NCI-H748 (cell line): Measurements from ENCODE around the gene HUS1.
"Not testable (repeated sequence)": the region's sequence is repeated elsewhere in the genome, so short reads cannot be mapped to it uniquely, and the experiment has no call there.

Experiments used
- DNase-seq: peaks from one replicate; lab custom pipeline; 2025; ENCODE audit not compliant: unreplicated experiment; lab: John Stamatoyannopoulos, UW

The HUS1 gene

GRCh38 chr7:47931005-47932004 is 48.1 kb downstream of the HUS1 start:
- DNase-seq: no peak

- DNase-seq: no peak
Measured at GRCh38 chr7:47924266-47924665, 55.1 kb downstream of the HUS1 start.

DNA sequence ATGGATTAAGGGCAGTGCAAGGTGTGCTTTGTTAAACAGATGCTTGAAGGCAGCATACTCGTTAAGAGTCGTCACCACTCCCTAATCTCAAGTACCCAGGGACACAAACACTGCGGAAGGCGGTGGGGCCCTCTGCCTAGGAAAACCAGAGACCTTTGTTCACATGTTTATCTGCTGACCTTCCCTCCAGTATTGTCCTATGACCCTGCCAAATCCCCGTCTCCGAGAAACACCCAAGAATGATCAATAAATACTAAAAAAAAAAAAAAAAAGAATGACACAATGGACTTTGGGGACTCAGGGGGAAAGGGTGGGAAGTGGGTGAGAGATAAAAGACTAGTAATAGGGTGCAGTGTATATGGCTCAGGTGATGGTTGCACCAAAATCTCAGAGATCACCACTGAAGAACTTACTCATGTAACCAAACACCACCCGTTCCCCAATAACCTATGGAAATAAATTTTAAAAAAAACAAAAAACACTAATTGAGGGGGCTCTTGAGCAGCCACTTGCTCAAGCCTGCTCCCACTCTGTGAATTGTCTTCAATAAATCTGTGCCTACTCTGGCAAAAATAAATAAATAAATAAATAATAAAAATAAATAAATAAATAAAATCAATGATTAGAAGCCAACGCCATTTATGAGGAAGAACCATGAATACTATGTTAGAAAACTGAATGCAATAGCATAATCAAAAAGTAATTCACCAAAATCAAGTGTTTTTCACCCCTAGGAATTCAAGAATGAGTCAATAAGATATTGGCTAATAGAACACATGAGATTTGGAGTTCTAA is 56.1 kb downstream of the HUS1 start:
- not testable (repeated sequence) for DNase-seq

- not testable (repeated sequence) for DNase-seq
Measured at GRCh38 chr7:47916514-47916913, 62.9 kb downstream of the HUS1 start.

DNA sequence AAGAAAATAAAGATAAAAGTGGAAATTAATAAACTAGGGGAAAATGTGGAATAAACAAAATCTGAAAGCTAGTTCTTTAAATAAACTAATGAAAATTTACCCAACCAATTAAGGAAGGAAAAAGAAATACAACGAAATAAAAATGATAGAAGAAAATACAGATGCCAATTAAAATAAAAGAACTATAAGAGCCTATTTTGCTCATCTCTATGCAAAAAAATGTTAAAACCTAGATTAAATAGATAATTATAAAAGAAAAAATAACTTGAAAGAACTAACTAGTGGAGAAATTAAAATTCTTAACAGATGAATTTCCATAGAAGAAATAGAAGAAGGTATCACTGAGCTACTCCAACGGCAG is 63.8 kb downstream of the HUS1 start:
- DNase-seq: no peak

DNA sequence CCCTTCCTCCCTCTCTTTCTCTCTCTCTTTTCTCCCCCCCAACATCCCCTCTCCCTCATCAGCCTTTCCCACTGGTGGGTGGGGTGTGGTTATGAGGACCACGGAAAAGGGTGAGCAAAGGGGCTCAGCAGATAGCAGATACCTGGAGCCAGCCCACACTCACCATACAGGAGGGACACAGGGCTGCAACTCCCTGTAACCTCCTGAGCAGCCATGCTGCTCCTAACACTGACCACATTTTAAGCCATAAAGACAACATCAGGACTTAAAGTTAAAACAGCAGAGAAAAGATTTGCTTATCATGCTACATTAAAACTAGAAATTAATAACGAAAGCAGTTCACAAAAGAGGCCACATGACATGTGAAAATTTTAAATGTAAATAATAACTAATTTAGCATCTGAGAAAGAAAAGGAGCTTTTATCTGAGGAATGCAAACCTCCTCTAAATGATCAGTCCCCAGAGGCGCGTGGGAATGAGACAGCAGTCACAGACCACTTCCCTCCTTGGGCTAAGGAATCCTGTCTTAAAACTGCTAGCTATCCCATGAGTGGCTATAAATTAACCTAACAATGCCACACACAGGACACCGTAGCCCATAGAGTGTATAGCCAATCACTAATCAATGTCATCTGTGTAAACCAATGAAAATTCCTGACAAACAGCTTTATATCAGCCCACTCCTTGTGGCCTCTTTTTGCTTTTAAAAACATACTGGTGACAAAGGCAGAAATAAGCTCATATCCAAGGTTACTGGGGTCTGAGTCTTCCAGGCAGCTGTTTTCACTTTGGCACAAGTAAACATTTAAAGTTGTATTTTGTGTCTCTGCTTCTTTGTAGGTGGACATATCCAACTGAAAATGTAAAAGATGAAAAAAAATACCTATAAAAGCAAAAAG is 64.4 kb downstream of the HUS1 start:
- no peak for DNase-seq
